ENCODE measurements around the gene ATG14. TPM values are rescaled to one million over a fixed set of nuclear protein-coding genes. Genes with fewer than 3 reads are reported as not detected.

ATG14 gene
- total RNA-seq, 4 donors from 2014 or later, result 11.5 to 24.7 (median 13.4) TPM

GRCh38 chr14:55433880-55434804 is 22.5 kb upstream of the ATG14 start:
- H3K9me3 ChIP-seq, result no peaks in the 10 kb centered on the region
- DNase-seq, result no peak
- no peak overlapping the region for H3K27ac ChIP-seq
- WGBS, 2 donors (ENCODE audit: low coverage in 1 of 2), result 60% methylated on average over 1 to 6 of the region's 6 CpGs
- in situ Hi-C loops (cut with MboI; ENCODE audit: low pct_ligation_motif_present in 1 of 4, low pct_unique_long_range_greater_than_20kb in 1 of 4, low sequenced_read_pairs in 3 of 4), result loop anchor here (10.0 to 25.0 kb wide), 3 partner anchors 169 to 1053 kb away; no protein-coding TSS in a partner anchor
- TF ChIP-seq EP300 (IDR thresholded peaks at IDR 0.05; ENCODE audit: low read depth) (no peak), POLR2AphosphoS5 (IDR thresholded peaks at IDR 0.05) (no peak), CTCF (IDR thresholded peaks at IDR 0.05) (no peak), POLR2A (IDR thresholded peaks at IDR 0.05) (no peak)
- intact Hi-C loops (cut with DNase I; ENCODE audit: low total_unique reads), result loop anchor here (5.0 kb wide), 1 partner anchor 1038 kb away; no protein-coding TSS in a partner anchor
- H3K27me3 ChIP-seq, result no peaks in the 10 kb centered on the region
- peaks cover 0 to 25% (median 6%) of the 10 kb centered on the region in 4 donors for H3K4me1 ChIP-seq
- H3K36me3 ChIP-seq, result no peaks in the 10 kb centered on the region
- H3K4me3 ChIP-seq, result no peak overlapping the region

GRCh38 chr14:55432628-55433027 is 21.0 kb upstream of the ATG14 start:
- intact Hi-C loops (cut with DNase I; ENCODE audit: low total_unique reads), result loop anchor here (5.0 kb wide), 1 partner anchor 1040 kb away; no protein-coding TSS in a partner anchor
- WGBS, 2 donors (ENCODE audit: low coverage in 1 of 2), result 76 to 89% methylated on average over 3 of the region's 3 CpGs
- H3K4me1 ChIP-seq, result peaks cover 0 to 25% (median 6%) of the 10 kb centered on the region in 4 donors
- no peak for DNase-seq
- no peak overlapping the region for H3K27ac ChIP-seq
- no peaks in the 10 kb centered on the region for H3K27me3 ChIP-seq
- H3K36me3 ChIP-seq, result no peaks in the 10 kb centered on the region
- in situ Hi-C loops (cut with MboI; ENCODE audit: low pct_ligation_motif_present in 1 of 4, low pct_unique_long_range_greater_than_20kb in 1 of 4, low sequenced_read_pairs in 3 of 4), result loop anchor here (10.0 to 25.0 kb wide), 3 partner anchors 168 to 1055 kb away; no protein-coding TSS in a partner anchor
- no peak overlapping the region for H3K4me3 ChIP-seq
- no peaks in the 10 kb centered on the region for H3K9me3 ChIP-seq
- TF ChIP-seq POLR2A (IDR thresholded peaks at IDR 0.05) (no peak), CTCF (IDR thresholded peaks at IDR 0.05) (no peak), EP300 (IDR thresholded peaks at IDR 0.05; ENCODE audit: low read depth) (no peak), POLR2AphosphoS5 (IDR thresholded peaks at IDR 0.05) (no peak)

DNA sequence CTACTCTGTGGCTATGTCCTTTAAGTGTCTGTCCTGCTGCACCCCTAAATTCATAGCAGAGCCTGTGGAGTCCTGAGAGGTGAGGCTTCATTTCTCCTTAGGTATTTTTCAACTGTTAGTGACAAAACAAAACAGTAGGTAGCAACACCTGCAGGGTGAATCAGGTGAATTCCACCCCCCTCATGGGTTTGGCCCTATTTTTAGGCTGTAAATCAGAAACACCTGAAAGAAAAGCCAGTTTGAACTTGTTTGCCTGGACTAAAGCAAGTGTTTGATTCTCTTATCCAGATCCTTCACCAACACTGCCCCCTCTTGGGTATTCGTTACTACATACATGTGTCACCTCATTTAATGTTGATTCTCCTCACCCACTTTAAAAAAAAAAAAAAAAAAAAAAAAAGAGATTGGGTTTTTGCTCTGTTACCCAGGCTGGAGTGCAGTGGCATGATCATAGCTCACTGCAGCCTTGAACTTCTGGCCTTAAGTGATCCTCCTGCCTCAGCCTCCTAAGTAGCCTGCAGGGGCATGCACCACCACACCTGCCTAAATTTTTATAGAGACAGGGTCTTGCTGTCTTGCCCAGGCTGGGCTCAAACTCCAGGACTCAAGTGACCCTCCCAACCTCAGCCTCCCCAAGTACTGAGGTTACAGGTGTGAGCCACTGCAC is 18.5 kb upstream of the ATG14 start:
- H3K36me3 ChIP-seq, result no peaks in the 10 kb centered on the region
- WGBS, 2 donors (ENCODE audit: low coverage in 1 of 2), result 0 to 11% methylated on average over 1 of the region's 1 CpG
- H3K27me3 ChIP-seq, result no peaks in the 10 kb centered on the region
- H3K9me3 ChIP-seq, result no peaks in the 10 kb centered on the region
- H3K4me3 ChIP-seq, result no peak overlapping the region
- in situ Hi-C loops (cut with MboI; ENCODE audit: low pct_ligation_motif_present in 1 of 4, low pct_unique_long_range_greater_than_20kb in 1 of 4, low sequenced_read_pairs in 3 of 4), result loop anchor here (10.0 to 25.0 kb wide), 3 partner anchors 165 to 1057 kb away; no protein-coding TSS in a partner anchor
- no peak overlapping the region for H3K27ac ChIP-seq
- intact Hi-C loops (cut with DNase I; ENCODE audit: low total_unique reads), result loop anchor here (5.0 kb wide), 1 partner anchor 1042 kb away; no protein-coding TSS in a partner anchor
- no peak for TF ChIP-seq POLR2A (IDR thresholded peaks at IDR 0.05)
- peak; percentile 34 to 58 (median 36) for TF ChIP-seq CTCF (IDR thresholded peaks at IDR 0.05)
- H3K4me1 ChIP-seq, result peaks cover 0 to 22% (median 6%) of the 10 kb centered on the region in 4 donors
- DNase-seq, result peak; percentile 36

GRCh38 chr14:55427439-55427838 is 15.8 kb upstream of the ATG14 start:
- intact Hi-C loops (cut with DNase I; ENCODE audit: low total_unique reads), result no loop called here
- in situ Hi-C loops (cut with MboI; ENCODE audit: low pct_ligation_motif_present in 1 of 4, low pct_unique_long_range_greater_than_20kb in 1 of 4, low sequenced_read_pairs in 3 of 4), result loop anchor here (25.0 kb wide), 2 partner anchors 235 to 1060 kb away; no protein-coding TSS in a partner anchor
- no peak for DNase-seq
- H3K9me3 ChIP-seq, result no peaks in the 10 kb centered on the region
- H3K36me3 ChIP-seq, result no peaks in the 10 kb centered on the region
- H3K4me3 ChIP-seq, result no peak overlapping the region
- no peak for TF ChIP-seq POLR2A (IDR thresholded peaks at IDR 0.05)
- no peak for TF ChIP-seq EP300 (IDR thresholded peaks at IDR 0.05; ENCODE audit: low read depth)
- no peak for TF ChIP-seq CTCF (IDR thresholded peaks at IDR 0.05)
- no peak for TF ChIP-seq POLR2AphosphoS5 (IDR thresholded peaks at IDR 0.05)
- peaks cover 0 to 20% (median 7%) of the 10 kb centered on the region in 4 donors for H3K4me1 ChIP-seq
- H3K27me3 ChIP-seq, result no peaks in the 10 kb centered on the region
- WGBS, 2 donors (ENCODE audit: low coverage in 1 of 2), result 84 to 92% methylated on average over 4 to 7 of the region's 7 CpGs
- no peak overlapping the region for H3K27ac ChIP-seq

Data from transverse colon (tissue), 4 donors.